Upper lobe of left lung (tissue), 4 donors: ENCODE data around the gene TNK2.

Experiments used
- CTCF ChIP-seq, 6 experiments: fragments of 450-650 bp in 4 of 6; fragments of 200-600 bp in 2 of 6; sonication (generic) in 2 of 6; IDR thresholded peaks; one replicate each; pipeline ENCODE4 v1.5.1; 2016 to 2019; ENCODE audit warnings: antibody characterized with exemption in 6 of 6
- EP300 ChIP-seq, 4 donors: sonication (generic); formaldehyde crosslinking; IDR thresholded peaks; one replicate each; pipeline ENCODE4 v1.5.1; 2017; ENCODE audit warnings: antibody characterized with exemption in 4 of 4, control low read depth in 2 of 4
- POLR2A ChIP-seq, 4 donors: fragments of 450-650 bp; IDR thresholded peaks; one replicate each; pipeline ENCODE4 v1.5.1; 2016 to 2017; ENCODE audit warnings: antibody characterized with exemption in 4 of 4, mild to moderate bottlenecking in 2 of 4
- POLR2AphosphoS5 ChIP-seq, 2 donors: sonication (generic); formaldehyde crosslinking; IDR thresholded peaks; one replicate each; pipeline ENCODE4 v1.5.1; 2017; ENCODE audit warnings: antibody characterized with exemption in 2 of 2

DNA sequence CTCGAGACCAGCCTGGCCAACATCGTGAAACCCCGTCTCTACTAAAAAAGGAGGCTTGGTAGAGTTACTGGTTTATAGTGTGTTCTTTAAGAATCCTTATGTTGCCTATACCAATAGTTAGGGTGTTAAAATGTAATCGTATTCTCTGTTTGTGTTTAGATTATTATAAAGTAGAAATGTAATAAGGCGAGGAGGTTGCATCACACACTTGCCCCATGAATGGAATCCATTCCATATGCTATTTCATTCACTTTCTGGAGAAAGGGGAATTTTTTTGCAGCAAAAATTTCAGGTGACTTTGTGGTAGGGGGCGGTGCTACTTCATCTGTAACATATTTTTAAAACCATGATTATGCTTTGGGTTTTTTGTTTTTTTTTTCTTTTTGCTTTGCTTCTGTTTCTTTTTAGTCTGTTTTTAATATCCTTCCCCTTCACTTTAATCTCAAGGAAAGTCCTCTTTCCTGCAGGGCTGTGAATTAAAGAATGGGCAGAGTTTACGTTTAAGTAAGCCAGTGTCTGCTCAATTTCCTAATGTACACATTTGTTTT lies 63.6 kb downstream of the TNK2 start:
- TF ChIP-seq CTCF (IDR thresholded peaks at IDR 0.05), result no peak
- TF ChIP-seq POLR2A (IDR thresholded peaks at IDR 0.05), result no peak
- no peak for TF ChIP-seq EP300 (IDR thresholded peaks at IDR 0.05)
- TF ChIP-seq POLR2AphosphoS5 (IDR thresholded peaks at IDR 0.05), result no peak
